ENCODE data around the gene PSMB8.

DNA sequence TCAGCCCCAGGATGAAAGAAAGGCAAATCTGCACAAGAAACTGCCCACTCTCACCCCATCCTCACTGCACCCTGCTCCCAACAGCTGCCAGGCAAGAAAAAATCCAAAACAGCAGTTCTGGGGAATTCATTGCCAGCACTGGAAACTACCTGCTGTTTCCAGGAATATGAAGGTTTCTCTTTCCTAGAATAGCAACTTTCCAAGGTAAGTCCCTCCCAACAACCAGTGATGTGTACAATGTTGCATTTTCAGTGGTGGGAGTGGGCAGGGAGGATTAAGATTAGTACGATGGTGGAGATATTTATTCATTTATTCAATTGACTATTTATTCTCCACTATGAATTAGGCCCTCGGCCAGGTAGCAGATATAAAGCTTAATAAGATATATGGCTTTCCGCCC is 16.8 kb downstream of the PSMB8 start:
- TF ChIP-seq POLR2A (IDR thresholded peaks at IDR 0.05; ENCODE audit: low read length) (no peak), GATA1 (IDR thresholded peaks at IDR 0.05; ENCODE audit: low read depth, low read length) (no peak)

Data from erythroblast (primary cell).